Activated T-cell treated with anti-CD3 and anti-CD28 coated beads for 1 hour (primary cell): ENCODE results near the gene DCTN1.
"Not testable (repeated sequence)": the region's sequence is repeated elsewhere in the genome, so short reads cannot be mapped to it uniquely, and the experiment has no call there.

Experiments used
- DNase-seq: peaks from one replicate; pipeline ENCODE4 v3.0.0-alpha.2; 2020; ENCODE audit warnings: low read depth

The DCTN1 gene

GRCh38 chr2:74379851-74380789, at the start of gene DCTN1:
Gene DCTN1, minus strand, starts transcription at chr2:74380311. Its CDS starts 274 bp downstream, at chr2:74380037.
- DNase-seq: no peak

DNA sequence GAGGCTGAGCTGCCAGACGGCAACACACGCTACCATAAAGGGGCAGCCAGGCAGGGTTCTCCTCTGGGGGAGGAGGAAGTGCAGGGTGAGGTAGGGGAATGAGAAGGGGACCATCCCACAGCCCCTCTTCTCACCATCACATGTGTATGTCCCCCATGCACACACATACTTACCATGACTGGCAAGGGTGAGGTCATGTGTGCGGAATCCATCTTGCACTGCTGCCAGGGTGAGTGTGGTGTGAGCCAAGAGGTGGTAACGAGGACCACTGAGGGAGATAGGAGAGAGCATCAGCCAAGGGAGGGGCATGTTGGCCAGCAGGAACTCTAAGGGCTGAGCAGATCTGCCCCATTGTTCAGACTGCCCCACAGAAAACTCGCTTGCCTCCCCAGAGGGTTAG, 48.6 kb upstream of the DCTN1 start:
- DNase-seq: no peak

GRCh38 chr2:74427551-74427950, 47.4 kb upstream of the DCTN1 start:
- no peak for DNase-seq

- no peak for DNase-seq
Observed at GRCh38 chr2:74426181-74426758, 46.2 kb upstream of the DCTN1 start.

GRCh38 chr2:74425523-74425922, 45.4 kb upstream of the DCTN1 start:
- DNase-seq: no peak

- no peak for DNase-seq
Observed at GRCh38 chr2:74424995-74425406, 44.9 kb upstream of the DCTN1 start.

GRCh38 chr2:74424139-74424992, 44.3 kb upstream of the DCTN1 start:
- DNase-seq: no peak

GRCh38 chr2:74423231-74424095, 43.4 kb upstream of the DCTN1 start:
- no peak for DNase-seq

DNA sequence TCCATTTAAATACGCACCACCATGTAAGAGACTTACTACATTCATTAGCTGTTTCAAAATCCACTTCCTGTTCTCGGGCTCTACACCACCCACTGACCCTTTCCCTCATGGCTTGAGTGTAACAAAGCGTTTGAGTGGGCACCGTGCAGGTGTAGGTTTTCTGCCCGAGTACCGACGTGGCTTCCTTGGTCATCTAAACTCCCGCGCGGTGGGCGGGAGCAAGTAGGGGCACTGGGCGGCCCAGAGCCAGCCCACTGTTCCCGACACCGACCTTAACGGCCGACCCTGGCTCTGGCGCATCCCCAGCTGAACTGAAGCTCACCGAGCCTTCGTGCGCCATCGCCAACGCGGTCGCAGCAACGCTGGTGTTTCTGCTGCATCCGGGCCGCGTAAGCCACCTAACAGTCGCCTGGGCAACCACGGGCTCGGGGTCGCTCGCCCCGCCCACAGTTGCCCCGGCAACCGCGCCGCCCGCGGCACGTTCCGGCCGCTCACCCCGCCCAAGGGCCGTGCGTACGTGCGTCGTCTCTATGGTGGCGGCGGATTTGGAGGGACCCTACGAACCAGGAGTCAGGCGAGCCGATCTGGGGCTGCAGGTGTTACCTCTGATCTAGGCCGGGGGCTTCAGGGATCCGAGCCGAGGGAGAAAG, 41.2 kb upstream of the DCTN1 start, which contains the start of the genes C2orf81 and WDR54:
TSS of gene C2orf81 (minus strand) at position 399 of the 650 bp plus-strand sequence. CDS start at position 340, 59 bp downstream.
TSS of gene WDR54 (plus strand) at position 510 of the 650 bp plus-strand sequence. CDS start 424 bp downstream, outside the sequence.
- DNase-seq: peak; percentile 89

DNA sequence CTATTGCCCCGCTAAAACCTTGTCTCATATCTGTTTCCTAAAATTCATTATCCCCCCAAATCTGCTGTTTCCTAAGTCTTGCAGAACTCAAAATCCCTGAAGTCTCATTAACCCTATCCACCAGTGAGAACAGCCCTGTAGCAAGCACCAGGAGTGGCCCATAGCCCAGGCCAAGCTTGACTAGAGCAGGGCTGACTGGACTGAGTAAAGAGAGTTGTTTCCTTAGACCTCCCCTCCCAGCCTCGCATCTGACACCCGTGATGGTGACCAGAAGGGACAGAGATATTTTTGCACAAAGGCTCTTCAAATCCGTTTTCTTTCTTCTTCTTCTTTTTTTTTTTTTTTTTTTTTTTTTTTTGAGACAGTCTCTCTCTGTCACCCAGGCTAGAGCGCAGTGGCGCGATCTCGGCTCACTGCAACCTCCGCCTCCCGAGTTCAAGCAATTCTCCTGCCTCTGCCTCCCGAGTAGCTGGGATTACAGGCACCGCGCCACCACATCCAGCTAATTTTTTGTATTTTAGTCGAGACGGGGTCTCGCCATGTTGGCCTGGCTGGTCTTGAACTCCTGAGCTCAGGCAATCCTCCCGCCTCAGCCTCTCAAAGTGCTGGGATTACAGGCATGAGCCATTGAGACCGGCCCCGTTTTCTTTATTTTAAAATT, 40.5 kb upstream of the DCTN1 start:
- DNase-seq: not testable (repeated sequence)

- no peak for DNase-seq
Observed at GRCh38 chr2:74420006-74420405, 39.9 kb upstream of the DCTN1 start.

- no peak for DNase-seq
Observed at GRCh38 chr2:74419345-74419744, 39.2 kb upstream of the DCTN1 start.

DNA sequence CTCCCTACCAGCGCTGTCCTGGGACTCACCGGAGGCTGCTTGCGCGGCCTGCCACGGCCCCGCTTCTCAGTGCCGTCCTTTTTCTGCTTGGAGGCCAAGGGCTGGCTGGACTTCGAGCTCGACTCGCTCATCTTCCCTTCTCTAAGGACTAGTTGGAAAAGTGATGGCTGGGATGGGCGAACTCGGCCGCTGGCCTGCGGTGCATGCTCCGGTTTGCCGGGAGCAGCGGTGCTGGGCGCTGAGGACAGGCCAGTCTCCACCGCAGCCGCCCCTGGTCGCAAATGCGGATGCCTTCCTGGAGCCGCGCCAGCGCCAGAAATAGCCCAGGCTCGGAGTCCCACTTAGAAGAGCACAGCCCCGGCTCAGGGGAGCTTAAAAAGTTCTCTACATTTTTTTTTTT, 38.2 kb upstream of the DCTN1 start:
- DNase-seq: no peak

DNA sequence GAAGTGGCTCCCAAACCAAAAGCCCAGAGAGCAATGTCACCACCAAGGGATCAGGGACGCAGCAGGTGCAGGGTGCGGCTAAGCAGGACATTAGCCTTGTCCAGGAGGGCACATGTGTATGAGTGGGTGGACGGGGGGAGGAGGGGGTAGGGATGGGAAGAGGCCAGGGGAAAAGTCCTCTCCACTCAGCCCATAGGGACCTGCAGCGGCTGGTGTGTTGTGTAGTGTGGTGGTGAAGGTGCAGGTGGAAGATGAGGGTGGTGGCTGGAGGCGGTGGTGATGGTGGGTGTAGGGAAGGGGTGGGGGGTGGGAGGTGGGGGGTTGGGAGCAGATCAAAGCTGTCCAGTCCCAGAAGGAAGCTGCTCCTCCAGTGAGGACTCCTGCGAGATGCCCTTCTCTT, 37.7 kb upstream of the DCTN1 start:
- DNase-seq: no peak

DNA sequence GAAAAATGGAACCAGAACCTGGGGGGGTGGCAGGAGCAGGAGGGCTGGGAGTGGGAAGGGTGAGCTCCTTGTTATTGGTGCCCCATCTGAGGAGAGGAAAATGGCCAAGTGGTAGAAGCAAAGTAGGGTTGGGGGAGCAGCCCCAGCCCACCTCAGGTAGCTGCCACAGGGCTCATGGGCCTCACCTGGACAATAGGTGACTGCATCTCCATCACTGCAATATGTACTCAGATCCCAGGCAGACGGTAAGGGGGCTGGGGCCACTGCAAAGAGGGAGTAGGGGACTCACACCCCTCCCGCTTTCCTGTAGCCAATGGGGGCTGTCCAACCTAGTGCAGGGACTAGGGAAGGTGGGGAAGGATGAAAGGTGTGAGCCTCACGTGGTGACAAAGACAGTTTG, 37.1 kb upstream of the DCTN1 start:
- no peak for DNase-seq

- DNase-seq: no peak
Observed at GRCh38 chr2:74416778-74417177, 36.7 kb upstream of the DCTN1 start.

GRCh38 chr2:74415762-74416395, 35.8 kb upstream of the DCTN1 start:
- DNase-seq: no peak

- no peak for DNase-seq
Observed at GRCh38 chr2:74414881-74415761, 35.0 kb upstream of the DCTN1 start.

DNA sequence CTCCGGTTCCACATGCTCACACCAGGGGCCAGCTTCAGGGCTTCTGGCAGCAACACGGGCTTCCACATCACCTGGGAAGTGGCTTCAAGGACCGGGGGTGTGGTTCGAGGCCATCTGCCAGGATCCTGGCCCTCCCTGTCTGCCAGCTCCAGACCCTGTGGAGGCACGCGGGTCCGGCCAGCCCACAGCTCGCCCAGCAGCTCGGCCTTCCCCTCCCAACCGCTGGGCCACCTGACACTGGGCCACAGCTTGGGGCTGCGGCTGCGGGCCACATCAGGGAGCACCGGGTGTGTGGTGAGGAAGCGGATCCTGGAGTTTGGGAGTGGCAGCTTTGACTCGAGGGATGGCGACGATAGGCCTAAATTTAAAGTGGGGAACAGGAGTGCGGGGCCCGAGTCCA, 34.3 kb upstream of the DCTN1 start:
- no peak for DNase-seq
